GM19324 (cell line): ENCODE measurements around the gene NDE1.
A peak's percentile ranks its signal among the peaks of the same experiment; 100 is the strongest.

Experiments used
- ATAC-seq: cut with Tn5 transposase; IDR thresholded peaks from one replicate; pipeline ENCODE4 v1.9.1; 2021; ENCODE audit warnings: mild to moderate bottlenecking, moderate library complexity; ENCODE audit not compliant: unreplicated experiment, low FRiP score

The NDE1 gene

DNA sequence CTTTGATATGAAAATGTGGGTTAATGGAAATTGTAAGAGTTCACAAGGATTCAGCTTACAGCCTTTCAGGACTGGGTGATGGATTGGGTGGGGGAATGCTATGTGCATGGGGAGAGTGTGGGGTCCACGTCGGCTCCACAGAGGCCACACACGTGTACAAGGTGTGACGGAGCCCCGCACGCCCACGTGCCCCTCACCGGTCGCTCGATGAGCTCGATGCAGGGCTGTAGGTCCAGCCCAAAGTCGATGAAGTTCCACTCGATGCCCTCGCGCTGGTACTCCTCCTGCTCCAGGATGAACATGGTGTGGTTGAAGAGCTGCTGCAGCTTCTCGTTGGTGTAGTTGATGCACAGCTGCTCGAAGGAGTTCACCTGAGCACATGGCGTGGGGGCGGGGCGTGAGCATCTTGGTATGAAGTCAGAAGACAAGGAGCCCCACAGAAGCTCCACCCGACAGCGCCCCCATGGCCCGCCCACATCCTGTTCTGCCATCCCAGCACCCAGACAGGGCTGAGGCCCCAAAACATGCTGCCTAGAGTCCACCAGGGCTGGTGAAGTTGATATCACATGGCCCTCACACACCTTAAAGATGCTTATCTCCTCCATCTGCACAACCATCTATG, 107.7 kb downstream of the NDE1 start:
- no peak for ATAC-seq

DNA sequence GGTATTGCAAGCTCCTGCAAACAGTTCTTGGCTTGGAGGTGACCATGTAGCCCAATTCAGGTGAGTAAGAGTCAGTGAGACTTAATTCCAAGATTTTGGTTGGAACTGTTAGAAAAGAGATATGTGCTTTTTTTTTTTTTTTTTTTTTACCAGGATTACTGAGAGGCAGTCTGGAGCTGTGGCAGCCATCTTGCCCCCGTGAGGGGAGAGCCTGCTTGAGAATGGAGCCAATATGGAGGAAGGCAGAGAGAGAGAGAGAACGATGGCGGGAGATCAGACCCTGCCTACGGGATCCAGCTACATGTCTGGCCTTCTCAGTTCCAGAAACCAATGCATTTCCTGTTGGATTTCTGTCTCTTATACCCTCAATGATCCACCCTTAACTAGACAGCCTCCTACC, 109.0 kb downstream of the NDE1 start:
- no peak for ATAC-seq

DNA sequence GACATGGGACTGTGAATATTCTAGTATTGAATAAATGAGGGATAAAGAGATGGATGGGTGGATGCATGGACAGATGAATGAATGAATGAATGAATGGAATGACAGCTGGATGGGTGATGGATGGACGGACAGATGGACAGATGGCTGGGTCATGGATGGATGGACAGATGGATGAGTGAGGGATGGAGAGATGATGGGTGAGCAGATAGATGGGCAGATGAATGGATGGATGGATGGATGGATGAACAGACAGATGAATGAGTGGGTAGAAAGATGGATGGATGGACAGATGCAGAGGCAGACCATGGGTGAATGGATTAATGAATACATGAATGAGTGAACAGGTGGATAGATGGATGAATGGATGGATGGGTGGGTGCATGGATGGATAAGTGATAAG, 110.1 kb downstream of the NDE1 start:
- ATAC-seq = no peak

DNA sequence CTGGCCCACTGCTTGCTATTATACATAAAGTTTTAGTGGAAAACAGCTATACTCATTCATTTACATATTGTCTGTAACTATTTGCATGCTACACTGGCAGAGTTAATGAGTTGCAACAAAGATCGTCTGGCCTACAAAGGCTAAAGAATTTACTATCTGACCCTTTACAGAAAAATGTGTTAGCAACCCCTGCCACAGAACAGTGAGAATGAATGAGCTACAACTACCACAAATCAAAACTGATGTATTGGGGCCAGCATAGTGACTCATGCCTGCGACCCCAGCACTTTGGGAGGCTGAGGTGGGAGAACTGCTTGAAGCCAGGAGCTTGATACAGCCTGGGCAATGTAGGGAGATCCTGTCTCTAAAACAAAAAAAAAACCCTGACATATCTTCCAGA, 114.1 kb downstream of the NDE1 start:
- ATAC-seq = no peak

DNA sequence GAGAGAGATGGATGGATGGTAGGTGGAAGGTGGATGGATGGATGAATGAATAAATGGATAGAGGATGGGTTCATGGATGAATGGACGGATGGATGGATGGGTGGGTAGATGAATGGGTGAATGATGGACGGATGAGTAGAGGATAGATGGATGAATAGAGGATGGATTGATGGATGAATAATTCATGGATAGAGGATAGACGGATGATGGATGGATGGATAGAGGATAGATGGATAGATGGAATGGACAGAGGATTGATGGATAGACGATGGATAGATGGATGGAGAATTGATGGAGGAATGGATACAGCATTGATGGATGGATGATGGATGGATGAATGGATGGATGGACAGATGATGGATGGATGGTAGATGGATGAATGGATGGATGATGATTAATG, 115.1 kb downstream of the NDE1 start:
- ATAC-seq = no peak

DNA sequence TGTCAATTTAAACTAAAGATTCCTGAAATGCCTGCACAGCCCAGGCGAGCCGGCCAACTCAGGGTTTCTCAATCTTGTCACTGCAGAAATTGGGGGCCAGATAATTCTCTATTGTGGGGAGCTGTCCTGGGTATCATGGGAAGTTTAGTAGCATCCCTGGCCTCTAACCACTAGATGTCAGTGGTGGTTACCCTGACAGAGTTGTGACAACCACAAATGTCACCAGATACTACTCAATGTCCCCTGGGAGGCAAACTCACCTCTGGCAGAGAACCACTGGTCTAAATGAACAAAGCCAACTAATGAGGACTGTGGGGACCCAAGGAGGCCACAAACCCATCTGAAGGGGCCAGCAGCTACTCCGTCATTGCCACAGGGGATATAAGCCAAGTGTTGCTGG, 115.8 kb downstream of the NDE1 start:
- peak; percentile 66 for ATAC-seq

DNA sequence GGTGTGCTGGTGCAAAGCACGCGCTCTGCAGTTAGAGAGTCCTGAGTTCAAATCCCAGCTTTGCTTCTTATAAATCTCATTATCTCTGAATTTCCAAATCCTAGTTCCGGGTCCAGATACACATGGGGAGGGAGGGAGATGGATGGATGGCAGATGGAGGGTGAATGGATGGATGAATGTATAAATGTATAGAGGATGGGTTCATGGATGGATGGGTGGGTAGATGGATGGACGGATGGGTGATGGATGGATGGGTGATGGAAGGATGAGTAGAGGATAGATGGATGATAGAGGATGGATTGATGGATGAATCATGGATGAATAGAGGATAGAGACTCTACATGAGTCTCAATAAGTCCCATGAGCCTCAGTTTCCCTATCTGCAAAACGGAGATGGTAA, 116.9 kb downstream of the NDE1 start:
- no peak for ATAC-seq

DNA sequence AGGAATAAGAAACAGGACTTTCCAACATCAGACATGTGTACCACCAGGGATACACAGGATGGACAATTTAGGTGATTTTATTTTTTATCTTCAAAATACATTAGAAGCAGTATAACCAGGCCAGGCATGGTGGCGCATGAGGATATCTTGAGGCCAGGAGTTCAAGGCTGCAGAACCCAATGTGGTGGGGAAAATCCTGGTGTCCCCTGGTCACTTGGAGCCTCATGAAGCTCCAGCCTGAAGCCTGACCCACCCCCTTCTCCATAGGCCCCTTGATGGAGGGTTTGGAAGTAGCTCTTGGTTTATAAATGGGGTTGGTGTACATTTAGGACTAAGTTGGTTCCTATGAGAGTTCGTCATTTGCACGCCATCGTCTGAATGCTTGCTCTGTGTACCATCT, 118.2 kb downstream of the NDE1 start:
- no peak for ATAC-seq

DNA sequence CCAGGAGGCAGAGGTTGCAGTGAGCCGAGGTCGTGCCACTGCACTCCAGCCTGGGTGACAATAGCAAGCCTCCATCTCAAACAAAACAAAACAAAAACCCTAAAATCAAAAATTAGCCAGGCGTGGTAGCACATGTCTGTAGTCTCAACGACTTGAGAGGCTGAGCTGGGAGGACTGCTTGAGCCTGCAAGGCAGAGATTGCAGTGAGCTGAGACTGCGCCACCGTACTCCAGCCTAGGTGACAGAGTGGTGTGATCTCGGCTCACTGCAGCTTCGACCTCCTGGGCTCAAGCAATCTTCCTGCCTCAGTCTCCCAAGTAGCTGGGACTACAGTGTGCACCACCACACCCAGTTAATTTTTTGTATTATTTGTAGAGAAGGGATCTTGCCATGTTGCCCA, 119.2 kb downstream of the NDE1 start:
- ATAC-seq = no peak

DNA sequence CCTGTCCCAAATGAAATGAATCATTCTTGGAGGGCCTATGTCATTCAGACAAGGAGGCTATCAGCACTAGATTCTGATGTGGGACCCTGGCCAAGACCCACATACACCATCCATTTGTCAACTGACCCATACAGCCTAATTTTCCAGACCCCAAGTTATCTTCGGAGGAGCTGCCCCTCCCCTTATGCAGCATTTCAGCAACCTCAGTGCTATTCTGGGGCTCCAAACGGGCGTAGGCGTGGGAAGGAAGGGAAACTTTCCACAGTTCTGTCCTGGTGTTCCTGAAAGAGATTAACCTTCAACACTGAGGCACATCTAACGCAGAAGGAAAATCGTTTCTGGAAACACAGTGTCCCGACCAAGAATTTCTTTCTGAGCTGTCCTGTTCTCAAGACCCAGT, 120.1 kb downstream of the NDE1 start:
- no peak for ATAC-seq

DNA sequence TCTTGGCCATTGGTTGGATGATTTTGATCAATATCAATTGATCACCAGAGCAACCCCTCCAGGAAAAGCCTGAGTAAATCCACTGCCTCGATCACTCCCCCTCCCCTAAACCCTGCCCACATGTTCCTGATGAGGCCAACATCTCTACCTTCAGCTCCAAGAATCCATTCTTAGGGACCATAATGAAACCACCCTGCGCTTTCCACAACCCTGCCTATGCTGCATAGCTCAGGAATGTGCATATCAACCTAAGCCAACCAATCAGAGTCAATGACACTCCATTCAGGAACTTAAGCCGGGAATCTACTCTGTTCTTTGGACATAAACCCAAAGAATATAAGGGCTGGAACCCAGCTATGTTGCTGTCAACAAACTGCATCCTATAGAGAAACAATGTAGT, 120.5 kb downstream of the NDE1 start:
- no peak for ATAC-seq

DNA sequence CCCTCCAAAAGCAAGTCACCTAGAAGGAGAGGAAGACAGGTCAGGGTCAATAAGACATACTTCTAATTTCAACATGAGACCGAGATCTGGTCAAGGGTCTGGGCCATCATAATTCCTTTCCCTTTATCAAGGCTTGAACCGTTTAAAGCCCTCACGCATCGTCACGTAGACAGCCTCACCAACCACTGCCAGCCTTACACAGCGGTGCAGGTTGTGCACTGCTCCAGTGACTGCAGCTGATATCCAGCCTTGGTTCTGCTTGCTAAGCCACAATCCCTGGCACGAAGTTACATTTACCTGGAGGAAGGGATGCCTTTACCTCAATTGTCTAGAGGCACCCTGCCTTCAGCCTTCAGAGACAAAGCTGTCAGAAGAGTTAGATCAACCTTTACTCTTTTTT, 121.6 kb downstream of the NDE1 start:
- ATAC-seq = no peak

DNA sequence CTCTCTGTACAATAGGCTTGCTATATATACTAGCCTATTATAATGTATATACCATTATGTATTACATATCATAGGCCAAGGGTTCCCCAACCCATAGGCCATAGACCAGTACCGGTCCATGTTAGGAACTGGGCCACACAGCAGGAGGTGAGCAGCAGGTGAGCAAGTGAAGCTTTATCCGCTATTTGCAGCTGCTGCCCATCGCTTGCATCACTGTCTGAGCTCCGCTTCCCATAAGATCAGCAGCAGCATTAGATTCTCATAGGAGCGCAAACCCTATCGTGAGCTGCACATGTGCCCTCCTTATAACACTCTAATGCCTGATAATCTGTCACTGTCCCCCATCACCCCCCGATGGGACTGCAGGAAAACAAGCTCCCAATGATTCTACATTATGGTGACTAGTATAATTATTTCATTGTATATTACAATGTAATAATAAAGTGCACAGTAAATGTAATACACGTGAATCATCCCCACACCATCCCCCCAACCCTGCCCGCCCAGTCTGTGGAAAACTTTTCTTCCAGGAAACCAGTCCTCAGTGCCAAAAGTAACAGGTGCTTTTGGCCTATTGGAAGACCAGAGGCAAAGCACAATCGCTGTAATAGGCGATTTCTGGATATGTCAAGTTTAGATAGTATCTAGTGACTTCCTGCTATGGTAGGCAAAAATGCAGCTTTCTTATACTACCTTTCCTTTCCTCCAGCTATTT, 122.7 kb downstream of the NDE1 start:
- ATAC-seq = no peak

DNA sequence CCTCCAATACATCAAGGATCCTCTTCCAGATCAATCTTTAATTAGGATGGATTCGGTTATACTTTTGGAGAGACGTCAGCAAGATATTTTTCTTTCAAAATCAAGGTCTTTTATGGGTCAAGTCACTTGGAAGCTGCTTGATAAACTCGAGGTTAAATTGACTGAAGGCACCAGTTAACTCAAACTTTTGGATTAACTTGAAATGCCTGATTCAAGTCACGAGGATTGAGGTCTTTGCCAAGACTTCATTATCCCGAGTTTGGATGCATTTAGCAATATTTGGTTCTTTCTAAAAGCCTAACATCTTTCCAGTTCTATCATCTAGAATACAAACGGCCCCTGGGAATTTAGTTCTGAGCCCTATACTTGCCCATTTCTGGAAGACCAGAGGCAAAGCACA, 123.9 kb downstream of the NDE1 start:
- no peak for ATAC-seq

DNA sequence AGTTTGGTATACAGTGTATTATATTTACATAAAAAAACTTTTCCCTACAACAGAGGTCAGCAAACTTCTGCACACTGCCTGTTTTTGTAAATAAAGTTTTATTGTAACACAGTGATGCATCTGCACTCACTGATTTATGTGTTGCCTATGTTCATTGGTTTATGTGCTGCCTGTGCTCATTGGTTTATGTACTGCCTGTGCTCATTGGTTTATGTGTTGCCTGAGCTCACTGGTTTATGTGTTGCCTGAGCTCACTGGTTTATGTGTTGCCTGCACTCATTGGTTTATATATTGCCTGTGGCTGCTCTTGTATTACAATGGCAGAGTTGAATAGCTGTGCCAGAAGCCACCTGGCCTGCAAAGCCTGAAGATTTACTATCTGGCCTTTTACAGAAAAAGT, 125.2 kb downstream of the NDE1 start:
- no peak for ATAC-seq

DNA sequence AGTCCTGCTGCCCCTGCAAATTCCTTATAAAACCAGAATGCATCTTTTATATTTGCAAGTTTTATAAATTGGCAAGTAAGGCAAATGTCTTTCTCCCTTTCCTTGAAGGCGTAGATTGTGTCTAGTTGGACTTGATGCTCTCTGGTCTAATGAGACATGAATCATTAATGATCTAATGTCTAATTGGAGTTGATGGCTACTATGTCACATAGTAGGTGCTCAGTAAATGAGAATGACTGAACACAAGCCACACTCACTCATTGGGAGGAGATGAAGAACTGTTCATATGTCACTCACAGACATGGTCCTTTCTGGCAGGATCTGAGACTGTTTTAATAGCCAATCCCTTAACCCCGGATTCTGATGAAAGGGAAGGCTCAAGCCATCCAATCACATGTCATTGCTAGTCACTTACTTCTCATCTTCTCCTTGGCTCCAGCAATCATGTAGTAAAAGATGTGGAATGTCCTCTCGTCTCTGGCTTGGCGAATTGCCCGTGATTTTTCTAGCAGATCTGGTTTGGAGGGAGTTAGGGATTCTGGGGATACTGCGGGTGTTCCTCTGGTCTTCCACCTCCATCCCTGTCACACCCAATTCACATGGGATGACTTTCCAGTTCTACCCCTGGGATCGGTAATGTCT, 125.7 kb downstream of the NDE1 start:
- no peak for ATAC-seq
